ENCODE results near the gene FRS2.
A peak's percentile ranks its signal among the peaks of the same experiment; 100 is the strongest.

FRS2 gene

DNA sequence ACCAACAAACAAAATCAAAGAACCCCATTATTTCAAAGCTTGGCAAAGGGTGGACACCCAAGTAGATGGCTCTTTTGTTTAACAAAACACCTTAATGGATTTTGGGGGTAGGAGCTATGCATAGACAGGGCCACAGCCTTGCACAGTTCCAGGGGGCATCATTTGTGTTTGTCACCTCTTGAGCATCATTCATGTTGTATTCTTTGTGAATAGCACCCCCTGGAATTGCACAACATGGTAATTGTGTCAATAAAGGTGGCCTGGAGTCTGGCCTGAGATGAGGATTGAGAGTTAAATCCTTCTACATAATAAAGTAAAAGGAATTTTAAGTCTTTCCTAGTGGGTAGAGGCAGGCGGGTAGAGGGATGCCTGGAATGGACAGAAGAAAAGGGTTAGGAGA lies 3.3 kb upstream of the FRS2 start:
- no peak for DNase-seq

DNA sequence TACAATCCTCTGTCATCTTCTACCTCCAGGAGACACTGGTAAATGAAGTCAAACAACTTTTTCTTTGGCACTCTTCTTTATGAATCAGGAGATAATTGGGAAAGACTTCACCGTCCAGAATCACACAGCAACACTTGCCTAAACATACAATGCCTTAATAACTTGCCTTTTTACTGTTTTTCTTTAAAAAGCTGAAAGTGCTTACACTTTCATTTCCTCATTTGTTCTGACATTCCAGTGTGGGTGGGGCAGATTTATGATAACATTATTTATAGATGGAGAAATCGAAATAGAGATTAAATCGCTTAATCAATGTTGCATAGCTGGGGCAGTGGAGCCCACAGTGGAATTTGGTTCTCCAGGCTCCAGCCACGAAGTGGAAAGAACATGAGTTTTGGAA lies 2.8 kb upstream of the FRS2 start:
- no peak for DNase-seq

DNA sequence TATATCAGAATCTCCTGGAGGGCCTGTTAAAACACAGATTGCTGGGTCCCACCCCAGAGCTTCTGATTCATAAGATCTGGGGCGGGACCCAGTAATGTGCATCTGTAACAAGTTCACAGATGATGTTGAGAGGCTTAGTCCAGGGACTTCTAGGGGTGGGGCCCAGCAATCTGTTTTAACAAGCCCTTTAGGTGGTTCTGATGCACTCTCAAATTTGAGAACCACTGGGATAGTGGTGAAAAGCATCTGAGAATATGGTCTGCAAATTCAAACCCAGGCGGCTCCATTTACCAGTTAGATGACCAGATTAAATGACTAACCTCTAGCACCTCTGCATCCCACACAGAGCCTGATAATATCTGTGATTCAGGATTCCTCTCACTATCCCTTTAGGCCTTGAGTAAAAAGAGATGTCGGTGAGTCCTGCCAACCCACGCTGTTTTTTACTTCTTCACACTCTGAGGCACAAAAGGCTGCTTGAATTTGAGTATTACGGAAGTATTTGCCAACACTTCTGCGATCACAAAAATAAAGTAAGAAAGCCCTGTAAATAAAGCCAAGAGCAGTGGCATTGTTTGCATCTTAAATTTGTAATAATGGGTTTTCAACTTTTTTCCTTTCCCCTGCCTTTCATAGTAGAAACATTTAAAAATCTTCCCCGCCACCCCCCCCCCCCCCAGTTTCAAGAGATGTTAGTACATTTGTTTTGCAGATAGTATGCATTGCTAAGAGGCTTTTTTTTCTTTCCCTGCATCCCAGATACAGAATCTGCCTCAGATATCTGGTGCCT lies 1.8 kb upstream of the FRS2 start:
- DNase-seq = no peak

DNA sequence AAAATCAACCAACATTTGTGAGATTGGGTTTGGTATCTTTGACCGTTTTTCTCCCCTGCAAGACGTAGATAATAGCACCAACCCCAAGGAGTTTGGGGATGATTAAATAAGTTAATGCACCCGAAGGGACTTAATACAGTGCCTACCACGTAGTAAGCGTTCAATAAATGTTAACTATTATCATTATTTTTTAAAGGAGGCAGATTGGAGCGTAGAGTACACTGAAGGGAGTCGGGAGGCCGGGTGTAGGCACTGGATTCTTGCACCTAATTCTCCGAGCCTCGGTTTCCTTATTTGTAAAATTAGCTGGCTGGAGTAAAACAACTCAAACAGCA lies 367 bp upstream of the FRS2 start:
- no peak for DNase-seq

DNA sequence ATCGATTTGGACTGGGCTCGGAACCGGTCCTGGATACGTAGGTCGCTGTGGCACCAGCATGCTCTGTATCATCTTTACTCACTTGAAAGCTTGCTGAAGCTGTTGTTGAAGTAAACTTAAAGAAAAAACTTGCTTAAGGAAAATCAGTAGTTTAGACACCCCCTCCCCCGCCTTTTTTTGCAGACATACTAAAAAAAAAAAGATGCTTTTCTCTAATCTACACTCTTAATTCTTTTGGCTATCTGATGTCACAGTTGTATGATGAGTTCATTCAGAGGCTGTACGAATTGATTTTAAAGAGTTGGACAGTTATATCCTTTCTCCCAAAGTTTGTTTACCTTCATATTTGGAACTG lies 865 bp downstream of the FRS2 start:
- no peak for DNase-seq

DNA sequence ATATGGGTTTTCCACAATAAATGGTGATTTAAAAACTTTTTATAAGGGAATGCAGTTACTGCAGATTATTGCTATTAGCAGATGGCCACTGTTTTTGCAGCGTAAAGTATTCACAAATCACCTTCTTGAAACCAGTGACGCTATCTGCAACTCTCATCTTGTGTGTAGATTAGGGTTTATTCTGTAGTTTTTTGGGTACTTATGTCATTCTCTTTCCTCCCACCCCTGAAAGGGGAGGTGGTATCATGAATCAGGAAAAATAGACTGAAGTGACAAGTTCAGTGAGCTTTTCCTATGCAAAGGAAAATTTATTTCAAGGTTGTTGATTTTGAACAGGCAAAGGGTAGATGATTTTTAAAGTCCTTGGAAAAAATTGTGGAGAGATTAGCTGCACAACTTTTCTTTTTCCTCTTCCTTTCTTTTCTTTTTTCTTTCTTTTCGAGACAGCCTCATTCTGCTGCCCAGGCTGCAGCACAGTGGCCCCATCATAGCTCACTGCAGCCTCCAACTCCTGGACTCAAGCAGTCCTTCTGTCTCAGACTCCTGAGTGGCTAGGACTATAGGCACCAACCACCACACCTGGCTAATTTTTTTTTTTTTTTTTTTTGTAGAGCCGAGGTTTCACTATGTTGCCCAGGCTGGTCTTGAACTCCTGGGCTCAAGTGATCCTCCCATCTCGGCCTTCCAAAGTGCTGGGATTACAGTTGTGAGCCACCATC lies 1.6 kb downstream of the FRS2 start:
- no peak for DNase-seq

DNA sequence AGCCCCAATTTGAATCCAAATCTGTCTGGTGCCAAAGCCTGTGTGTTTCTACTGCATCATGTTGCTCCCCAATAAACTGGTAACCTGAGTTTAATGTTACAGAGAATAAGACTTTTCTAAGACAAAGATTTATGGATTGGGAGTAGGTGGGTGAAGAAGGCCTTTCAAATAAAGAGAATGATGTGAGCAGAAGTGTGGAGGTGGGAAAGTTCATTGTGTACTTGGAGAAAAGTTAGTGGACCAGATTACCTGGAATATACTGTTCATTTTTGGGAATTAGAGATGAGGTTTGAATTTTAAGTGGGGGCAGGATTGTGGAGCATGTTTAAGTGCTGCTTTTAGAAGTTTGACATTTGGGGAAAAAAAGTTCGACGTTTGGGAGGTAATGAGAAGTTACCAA lies 3.1 kb downstream of the FRS2 start:
- no peak for DNase-seq

DNA sequence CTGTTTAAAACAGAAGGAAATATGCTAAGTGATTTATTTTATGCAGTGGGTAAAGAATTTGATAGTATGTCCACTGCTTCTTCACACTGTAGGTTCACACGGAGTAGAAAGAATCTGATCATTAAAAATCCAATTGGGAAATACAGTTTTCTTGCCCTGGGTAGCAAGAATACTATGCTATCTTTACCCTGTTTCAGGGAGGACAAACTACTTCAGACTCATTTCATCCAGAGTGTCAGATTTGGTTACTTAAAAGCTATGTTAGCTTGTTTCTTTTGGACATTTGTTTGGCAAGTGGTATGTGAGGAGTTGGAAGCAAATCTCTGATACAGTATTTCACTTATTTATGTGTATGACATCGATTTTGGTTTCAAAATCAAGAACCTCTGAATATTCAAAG lies 4.3 kb downstream of the FRS2 start:
- DNase-seq = no peak

DNA sequence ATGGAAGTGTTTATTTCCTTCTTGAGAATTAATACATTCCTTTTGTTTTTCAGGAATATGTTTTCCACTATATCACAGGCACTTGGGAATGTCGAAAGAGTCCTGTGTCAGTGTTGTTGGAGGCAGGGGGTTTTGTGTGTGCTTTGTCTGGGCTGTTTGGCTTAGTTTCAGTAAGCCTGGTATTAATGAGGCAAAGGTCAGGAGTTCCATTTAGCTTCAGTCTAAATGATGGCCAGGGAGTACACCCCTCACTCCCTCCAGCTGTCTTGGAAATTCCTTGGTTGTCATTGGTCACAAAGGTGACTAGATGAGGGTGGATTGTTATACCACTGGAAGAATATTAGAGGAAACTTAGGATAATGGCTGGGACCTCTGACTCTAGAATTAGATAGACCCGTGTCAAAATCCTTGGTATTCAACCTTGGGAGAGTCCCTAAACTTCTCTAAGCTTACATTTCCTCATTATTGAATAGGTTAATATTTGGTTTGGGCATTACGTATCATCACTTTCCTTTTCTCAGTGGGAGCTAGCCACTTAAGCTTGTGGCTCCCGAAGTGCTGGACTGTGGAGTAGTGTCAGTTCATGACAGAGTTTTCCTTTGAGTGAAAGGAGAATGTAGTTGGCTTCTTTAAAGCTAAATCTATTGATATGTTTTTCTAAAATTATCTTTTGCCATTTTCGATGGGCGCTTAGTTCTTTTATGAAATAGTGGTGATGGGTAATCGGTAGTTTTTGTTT lies 5.2 kb downstream of the FRS2 start:
- DNase-seq = peak; percentile 52

DNA sequence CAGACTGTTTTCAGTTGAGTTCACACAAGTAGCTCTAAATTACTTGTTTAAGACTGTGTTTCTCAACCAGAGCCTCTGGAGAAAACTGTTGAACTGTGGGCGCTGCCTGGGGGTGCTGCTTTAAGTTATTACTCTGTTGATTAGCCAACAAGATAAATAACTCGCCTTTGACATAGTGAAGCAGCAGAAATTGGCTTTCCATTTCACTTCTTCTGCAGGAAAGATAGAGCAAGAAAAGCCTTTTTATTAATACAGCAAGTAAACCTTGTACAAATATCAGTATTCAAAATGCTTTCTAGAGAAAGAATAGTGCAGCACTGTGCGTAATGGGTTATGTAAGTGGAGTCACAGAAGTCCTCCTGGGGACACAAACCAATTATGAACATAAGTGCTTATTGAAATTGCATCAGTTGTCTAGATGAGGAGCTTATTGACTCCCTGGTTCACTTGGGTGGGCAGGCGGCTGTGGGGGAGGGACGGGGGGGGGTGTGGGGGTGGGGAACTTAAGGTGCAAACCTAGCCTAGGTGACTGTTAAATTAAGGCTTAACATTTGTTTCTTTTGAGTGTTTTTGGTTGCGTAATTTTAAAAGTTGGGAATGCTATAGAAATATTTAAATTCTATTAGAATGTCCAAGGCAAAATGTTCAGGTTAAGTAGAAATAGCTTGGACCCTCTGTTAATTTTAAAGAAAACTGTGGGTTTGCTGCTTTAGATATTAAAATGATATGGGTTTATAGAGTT lies 6.3 kb downstream of the FRS2 start:
- no peak for DNase-seq

DNA sequence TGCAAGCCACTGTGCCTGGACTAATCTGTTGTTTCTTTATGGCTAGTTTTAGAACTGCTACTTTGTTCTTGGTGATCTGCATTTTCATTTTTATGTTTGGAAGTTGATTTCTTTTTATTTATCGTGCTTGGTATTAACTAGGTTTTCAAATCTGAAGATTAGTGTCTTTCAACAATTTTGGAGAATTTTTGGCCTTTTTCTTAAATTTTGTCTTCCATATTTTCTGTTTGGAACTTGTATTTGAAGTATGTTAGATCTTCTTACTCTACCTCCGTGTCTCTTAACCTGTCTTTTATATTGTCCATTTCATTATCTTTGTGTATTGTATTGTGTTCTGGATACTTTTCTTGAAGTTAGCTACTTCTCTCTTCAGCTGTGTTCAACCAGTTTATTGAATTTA lies 9.5 kb downstream of the FRS2 start:
- DNase-seq = no peak

DNA sequence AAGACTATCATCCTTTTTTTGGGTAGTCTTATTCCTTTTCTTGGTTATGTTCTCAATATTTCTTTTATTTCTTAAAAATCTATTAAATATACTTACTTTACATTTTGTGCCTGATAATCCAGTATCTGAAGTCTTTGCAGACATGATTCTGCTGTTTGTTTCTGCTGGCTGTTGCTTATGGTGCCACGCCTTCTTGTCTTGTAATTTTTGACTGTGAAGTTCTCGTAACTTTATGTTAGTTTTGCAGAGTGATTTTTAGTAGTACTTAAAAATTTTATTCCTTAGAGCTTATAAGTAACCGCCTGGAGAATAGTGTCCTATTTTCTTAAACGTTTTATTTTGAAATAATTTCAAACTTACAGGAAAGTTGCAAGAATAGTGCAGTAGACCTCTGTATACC lies 10.5 kb downstream of the FRS2 start:
- DNase-seq = no peak

DNA sequence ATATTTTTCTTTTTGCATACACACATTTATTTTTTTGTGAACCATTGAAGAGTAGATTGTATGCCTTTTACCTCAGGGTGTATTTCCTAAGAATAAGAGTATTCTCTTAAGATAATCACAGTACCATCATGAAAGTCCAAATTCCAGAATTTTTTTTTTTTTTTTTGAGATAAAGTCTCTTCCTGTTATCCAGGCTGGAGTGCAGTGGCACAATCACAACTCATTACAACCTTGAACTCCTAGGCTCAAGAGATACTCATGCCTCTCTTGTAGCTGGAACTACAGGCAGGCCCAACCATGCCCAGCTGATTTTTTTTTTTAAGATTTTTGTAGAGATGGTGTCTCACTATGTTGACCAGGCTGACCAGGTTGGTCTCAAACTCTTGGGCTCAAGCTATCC lies 10.9 kb downstream of the FRS2 start:
- DNase-seq = no peak

DNA sequence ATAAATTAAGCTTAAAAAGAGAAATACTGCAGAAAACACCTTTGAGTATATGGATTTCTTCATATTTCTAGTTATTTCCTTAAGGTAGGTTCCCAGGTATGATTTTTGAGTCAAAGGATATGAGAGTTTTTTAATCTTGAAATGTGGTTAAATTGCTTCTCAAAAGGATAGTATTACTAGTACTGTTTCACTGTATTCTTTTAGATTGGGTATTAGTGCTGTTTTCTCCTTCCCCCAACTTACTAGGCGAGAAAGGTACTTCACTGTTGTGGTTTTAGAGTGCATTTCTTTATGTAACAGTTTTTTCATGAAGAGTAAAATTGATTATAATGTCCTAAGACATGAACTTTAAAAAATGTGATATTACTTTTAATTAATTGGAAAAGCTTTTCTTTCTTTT lies 13.5 kb downstream of the FRS2 start:
- DNase-seq = no peak

DNA sequence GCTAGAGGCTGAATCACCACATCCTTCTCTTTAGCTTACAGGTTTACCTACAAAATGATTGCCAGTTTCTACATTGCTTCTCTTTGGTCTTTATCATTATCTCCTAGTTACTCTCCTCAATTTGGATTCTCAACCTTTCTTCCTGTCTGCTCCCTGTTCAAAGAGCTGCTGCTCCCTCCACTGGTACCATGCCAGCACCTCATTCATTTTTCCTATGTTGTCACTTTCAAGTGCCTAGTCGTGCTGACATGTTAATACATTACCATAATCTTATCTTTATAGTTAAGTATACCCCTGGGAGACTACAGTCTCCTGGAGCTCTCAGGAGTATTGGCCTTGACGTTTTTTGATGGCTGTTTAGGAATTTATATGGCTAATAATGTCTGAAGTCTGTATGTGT lies 14.2 kb downstream of the FRS2 start:
- DNase-seq = peak; percentile 38

DNA sequence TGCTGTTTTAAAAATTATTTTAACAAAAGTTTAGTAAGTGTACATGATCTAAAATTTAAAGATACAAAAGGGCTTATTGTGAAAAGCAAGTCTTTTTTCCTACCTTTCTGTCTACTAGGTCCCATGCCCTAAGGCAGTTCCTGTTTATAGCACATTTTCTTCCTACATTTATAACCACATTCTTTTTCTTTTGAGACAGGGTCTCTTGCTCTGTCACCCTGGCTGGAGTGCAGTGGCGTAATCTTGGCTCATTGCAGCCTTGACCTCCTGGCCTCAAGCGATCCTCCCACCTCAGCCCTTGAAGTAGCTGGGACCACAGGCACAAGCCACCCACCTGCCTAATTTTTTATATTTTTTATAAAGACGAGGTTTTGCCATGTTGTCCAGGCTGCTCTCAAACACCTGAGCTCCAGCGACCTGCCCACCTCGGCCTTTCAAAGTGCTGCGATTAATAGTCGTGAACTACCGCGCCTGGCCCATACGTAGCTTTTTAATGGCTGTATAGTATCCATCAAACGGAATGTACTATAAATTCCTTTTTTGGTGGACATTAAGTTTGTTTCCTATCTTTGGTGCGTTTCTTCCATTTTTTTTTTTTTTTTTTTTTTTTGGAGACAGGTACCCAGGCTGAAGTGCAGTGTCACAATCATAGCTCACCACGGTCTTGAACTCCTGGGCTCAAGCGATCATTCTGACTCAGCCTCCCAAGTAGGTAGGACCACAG lies 20.9 kb downstream of the FRS2 start:
- no peak for DNase-seq

DNA sequence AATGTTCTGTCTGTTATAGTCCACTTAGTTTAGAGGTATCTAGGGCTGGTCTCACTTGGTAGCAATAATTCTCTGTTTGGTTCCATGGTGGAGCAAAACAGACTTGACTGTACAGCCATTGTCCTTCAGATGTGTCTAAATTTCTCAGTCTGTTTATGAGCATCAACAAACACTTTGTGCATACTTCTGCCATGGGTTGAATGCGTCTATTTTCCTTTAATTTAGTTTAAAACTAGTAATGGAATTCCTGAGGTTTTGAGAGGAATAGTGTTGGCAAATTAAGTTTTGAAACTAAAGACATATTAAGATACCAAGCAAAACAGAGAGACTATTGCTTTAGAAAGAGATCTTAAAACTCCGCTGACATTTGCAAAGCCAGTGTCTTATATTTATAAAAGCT lies 22.6 kb downstream of the FRS2 start:
- no peak for DNase-seq

DNA sequence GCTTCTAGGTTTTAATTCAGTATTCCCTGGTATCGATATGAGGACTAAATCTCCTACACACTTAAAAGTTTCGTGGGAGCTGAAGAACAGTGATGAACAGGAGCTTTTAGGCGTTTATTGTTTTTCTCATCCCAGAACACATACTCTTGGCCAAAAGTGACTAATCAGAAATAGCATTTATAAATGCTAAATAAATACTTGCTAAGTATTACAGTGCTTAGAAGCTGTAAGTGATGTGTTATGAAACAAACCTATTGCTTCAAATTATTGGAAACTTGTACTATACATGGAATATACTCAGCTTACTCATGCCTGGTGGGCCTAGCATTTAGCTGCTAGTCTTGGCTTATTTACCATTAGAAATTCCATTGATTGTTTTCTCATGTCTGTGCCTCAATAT lies 24.9 kb downstream of the FRS2 start:
- DNase-seq = no peak

DNA sequence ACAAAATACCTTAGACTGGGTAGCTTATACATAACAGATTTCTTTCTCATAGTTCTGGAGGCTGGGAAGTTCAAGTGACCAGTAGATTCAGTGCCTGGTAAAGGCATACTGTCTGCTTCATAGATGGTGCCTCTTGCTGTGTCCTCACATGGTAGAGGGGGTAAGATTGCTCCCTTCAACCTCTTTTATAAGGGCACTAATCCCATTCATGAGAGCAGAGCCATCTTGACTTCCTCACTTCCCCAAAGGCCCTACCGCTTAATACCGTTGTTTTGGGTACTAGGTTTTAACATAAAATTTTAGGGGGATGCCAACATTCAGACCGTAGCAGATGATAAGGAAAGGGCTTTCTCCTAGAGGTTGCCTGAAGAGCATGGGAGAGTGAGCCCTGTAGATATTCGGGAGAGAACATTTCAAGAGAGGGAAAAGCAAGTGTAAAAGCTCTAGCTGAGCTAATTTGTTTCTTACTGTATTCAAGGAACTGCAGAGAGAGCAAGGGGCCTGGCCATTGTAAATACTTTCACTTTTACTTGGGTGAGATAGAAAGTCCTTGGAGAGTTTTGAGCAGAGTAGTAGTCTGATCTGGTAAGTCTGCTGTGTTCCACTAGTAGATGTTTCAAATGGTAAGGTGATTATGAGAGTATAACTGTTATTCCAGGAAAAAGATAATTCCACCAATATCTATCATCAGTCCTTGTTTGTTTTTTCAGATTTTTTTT lies 27.3 kb downstream of the FRS2 start:
- DNase-seq = no peak

DNA sequence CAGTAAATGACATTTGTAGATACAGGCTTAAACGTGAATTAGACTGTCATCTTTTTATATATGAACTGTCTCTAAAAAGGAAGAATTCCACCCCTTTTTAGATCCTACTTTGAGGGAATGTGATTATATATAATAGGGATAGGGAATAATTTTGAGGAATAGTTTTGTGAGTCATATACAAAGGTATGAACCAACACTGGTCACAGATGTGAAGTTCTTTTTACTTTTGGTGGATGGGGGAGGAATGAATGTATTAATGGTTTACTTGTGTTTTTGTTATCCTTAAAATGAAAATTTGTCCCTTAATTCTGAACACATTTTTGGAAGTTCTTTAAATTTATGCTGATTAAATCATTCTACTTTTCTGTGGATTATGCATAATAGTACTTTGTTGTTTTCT lies 30.4 kb downstream of the FRS2 start:
- DNase-seq = peak; percentile 65

DNA sequence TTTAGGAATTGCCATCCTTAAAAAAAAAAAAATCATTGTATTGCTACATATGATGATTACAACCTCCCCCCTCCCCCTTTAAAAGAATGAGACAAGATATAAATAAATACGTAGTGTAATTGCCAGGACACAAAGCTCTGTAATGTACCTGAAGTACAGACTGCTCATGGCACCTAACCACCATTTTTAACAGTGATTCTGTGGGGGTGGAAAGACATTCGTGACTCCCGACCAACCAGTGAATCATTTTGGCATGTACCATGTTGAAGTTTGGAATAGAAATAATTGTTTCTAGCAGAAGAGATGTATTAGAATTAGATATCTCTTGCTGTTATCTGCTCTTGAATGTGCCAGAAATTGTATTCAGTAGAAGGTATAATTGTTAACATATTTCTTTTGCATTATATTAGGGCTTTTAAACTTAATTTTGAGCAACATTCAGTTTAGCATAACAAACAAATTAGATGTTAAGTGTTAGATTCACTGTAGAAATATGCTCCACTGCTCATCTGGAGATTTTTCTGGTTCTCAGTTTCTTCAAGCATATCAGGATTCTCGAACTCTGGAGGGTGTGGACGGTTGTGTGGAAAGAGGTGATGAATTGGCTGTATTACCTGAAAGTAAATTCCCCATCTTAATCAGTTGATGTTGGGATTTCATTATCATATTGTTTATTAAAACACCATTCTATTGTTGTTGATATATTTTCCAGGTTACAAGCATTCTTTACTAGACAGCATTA lies 31.1 kb downstream of the FRS2 start:
- peak; percentile 59 for DNase-seq
